Ammon's horn (tissue), 1 donor: ENCODE results near the gene MYCBP.
"Not testable (repeated sequence)": the region's sequence is repeated elsewhere in the genome, so short reads cannot be mapped to it uniquely, and the experiment has no call there.

ENCODE experiments used
- DNase-seq: peaks from one replicate; pipeline ENCODE4 v3.0.0-alpha.2; 2016; ENCODE audit warnings: low spot score

The MYCBP gene, protein sequence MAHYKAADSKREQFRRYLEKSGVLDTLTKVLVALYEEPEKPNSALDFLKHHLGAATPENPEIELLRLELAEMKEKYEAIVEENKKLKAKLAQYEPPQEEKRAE

DNA sequence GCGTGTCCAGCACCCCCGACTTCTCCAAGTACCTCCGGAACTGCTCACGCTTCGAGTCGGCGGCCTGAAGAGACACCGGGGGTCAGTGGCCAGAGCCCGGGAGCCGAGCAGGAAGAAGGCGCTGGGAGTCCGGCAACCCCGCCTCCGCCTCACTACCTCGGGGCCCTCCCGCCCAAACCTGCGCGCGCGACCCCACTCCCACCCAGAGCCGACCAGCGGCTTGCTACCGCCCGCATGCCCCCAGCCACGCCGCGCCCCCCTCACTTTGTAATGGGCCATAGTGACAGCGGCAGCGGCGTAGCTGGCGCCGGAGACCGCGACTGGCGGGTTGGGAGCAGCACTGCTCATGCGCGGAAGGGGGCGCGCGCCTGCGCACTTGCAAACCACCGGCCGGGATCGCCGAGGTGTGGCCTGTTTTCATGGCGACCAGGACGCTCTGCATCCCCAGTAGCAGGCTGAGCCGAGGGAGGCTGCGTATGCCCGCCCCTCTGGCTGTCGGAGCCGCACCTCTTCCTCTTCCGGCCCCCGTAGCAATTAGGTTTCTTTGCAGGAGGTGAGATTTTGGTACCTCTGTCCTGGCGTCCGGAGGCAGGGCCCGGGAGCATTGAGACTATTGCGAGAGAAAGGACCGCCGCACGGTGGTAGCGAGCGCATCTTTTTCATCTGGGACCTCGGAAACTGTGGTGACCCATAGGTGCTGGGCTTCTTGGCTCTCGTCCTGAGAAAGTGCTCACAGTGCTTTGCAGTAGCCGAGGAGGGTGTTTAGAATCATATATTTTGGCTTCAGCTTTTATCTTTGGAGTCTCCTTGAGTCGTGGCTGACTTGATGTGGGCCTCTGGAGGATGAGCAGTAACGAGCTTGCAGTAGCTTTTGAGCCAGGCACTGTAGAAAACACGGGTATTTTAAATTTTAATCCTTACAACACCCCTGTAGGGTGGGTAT lies at the start of gene MYCBP:
TSS of gene MYCBP (minus strand) at position 322 of the 943 bp plus-strand sequence. CDS start at position 279, 43 bp downstream.
- peak; percentile 99 for DNase-seq

DNA sequence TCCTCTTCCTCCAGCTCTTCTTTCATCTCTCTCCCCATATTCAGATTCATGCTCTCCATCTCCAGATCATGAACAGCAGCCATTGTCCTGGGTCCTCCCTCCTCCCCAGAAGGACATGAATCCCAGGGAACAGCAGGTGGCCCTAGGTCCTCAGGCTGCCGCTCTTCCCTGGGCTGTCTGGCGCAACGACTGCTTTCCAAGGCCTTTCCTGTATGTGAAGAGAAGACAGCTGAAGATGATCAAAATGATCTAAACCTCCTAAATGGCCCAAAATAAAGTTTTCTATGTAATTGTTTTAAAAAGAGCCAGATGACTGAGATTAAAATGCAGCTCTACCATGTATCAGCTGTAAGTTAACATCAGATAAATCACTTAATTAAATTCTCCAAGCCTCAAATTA lies 46.0 kb upstream of the MYCBP start:
- DNase-seq = peak; percentile 89

DNA sequence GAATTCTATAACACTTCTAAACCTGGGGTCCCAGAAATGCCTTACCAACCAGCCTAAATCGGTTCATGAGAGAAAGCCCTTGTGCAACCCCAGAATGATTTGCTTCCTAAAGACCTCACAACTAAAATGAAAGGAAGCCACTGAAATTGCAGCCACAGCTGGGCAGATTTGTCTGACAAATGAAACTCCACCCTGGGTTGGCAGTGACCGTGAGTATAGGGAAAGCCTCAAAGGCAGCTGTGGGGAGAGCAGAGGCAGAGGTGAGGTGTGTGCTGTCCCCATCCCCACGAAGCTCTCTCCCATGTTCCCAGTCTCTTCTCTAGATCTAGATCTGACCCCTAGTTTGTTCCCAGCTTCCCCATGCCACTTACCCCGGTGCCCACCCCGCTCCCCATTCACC lies 45.4 kb upstream of the MYCBP start:
- no peak for DNase-seq

DNA sequence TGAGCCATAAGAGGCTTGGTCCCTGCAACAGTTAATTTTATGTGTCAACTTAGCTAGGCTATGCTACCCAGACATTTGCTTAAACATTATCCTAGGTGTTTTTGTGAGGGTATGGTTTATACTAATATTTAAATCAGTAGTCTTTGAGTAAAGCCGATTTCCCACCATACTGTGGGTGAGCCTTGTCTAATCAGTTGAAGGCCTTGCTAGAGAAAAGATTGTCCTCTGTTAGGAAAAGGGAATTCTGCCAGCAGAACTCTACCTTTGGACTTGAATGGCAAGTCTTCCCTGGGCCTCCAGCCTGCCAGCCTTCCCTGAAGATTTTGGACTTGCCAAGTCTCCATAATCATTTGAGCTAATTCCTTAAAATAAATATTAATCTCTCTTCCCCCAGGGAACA lies 44.6 kb upstream of the MYCBP start:
- DNase-seq = no peak

DNA sequence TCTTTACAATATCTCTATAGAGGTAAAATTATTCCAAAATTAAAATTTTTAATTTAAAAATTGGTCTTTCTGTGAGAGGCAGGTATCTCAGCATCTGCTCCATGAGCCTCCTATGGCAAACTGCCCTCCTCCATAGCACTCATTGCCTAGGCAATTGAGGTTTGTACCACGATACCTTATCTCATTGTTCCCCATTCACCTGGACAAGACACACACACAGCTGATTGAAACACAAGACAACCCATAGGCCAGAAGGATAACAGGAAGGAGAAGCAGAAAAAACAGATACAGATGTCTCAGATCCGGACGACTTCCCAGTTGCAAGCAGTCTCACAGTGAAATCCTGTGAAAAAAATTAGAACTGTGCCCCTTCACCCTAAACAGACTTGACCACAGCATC lies 44.2 kb upstream of the MYCBP start:
- no peak for DNase-seq

DNA sequence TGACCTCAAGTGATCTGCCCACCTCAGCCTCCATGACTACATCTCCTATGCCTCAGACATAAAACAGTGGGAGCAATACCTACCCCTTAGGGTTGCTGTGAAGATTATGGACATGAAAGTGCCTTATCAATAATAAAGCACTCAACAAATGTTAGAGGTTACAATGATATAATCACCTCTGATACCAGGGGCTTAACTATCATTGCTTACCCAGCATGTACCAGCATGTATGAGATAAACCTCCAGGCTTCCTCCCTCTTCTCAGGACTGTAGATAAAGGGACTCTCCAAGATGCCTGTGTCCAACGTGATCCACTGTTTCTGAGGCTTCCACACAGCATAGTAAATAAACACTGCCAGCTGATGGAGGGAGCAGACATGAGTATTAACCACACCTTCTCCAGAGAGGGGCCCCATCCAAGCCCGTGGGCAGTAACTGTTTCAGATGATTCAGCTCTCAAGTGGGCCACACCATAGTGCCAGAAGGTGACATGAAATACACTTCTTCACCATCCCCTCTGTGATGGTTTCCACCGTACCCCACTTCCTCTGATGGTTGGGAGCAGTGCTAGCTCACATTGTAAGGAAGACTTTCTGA lies 42.3 kb upstream of the MYCBP start:
- no peak for DNase-seq

DNA sequence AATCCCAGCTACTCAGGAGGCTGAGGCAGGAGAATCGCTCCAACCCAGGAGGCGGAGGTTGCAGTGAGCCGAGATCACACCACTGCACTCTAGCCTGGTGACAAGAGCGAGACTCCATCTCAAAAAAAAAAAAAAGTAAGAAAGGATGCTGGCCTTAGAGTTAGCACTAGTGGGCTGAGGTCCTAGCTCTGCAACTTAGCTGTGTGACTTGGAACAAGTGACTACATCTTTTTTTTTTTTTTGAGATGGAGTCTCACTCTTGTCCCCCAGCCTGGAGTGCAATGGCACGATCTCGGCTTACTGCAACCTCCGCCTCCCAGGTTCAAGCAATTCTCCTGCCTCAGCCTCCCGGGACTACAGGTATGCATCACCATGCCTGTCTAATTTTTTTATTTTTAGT lies 41.8 kb upstream of the MYCBP start:
- DNase-seq = not testable (repeated sequence)

DNA sequence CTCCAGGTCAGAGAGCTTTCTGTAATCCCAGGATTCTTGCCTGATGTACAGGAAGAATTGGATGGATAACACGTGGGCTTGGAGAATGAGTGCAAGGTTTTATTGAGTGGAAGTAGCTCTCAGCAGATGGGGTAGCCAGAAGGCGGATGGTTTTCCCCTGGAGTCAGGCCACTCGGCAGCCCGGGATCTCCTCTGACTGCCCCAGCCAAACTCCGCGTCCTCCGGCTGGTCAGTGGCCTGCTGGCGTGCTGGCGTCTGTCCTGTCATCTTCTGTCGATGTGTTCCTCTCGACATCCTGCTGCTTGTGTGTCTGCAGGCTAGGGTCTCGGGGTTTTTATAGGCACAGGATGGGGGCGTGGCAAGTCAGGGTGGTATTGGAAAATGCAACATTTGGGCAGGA lies 35.7 kb upstream of the MYCBP start:
- no peak for DNase-seq

DNA sequence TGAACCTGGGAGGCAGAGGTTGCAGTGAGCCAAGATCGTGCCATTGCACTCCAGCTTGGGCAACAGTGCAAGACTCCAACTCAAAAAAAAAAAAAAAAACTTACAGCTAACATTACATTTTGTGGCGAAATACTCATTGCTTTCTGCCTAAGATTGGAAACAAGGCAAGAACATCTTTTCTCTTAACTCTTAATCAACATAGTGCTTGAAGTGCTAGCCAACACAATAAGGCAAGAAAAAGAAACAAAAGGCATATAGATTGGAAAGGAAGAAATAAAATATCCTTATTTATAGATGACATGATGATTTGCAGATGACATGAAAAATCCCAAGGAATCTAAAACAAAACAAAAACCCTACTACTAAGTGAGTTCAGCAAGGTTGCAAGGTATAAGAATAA lies 32.8 kb upstream of the MYCBP start:
- DNase-seq = no peak

DNA sequence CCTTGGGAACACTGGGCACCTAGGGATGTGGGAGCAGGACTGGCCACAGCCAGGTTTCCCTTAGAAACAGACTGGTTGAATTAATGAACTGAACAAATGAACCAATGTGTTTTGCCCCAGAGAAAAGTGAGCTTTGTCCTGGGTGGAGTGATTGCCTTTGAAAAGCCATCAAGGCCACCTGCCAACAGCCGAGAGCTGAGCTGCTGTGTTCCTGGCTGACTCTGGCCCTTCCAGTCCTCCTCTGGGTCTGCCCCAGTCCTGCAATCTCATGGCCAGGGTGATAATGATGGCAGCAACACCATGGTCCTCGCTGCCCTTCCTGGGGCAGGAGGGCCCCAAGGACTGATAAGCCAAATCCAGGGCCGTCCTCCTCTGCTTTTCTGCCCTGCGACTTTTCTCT lies 26.4 kb upstream of the MYCBP start:
- no peak for DNase-seq

DNA sequence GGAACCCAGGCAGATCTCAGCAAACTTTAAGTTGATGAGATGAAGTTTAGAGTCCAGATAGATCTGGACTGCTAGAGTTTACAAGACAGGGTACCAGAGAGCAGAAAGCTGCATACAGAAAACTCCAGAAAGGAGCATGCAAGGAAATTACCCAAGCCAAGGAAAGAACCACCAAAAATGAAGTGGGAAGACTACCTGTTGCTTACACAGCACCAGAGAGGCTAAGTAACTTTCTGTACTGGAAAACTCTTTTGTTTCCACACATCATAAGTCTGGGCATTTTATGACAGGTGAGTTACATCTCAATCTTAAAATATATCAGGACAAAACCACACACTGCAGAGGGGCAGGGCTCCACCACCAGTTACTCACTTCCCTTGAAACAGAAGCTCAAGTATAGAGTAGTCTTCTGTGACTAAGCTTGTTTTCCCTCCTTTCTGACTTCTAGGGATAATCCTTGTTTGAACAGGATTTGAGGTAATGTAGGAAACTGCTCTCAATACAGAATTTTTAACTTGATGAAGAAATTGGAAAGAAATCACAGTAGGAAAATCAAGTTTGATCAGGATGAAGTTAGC lies 25.6 kb upstream of the MYCBP start:
- no peak for DNase-seq

DNA sequence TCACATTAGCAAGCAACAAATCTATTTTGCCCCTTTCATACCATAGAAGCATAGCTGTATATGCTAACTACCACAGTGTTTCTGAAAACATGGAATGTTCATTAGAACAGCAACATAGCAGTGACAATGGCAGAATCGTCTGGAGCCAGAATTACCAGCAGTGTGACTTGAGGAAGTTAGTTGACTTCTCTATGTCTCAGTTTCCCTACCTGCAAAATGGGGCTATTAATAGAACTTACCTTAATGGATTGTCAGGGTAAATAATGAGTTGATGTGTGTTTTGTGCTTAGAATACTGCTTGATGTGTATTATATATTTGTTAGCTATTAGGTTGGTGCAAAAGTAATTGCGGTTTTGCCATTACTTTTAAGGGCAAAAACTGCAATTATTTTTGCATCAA lies 23.0 kb upstream of the MYCBP start:
- DNase-seq = no peak

DNA sequence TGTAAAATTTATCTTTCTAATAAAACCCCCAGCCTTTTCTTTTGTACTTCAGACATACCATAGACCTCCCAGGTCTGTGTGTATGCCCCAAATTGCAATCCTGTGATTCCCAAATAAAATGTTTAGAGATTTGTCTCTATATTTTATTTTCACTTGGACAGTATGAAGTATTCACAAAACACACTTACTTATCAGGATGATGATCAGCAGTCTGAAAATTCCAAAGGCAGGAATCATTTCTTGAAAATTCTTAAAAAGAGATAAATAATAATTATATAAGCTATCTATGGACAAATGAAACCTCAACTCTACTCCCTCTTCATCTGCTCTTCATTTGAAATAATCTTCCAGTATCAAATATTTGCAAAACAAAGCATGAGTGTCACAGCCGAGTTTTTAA lies 19.8 kb upstream of the MYCBP start:
- DNase-seq = no peak

DNA sequence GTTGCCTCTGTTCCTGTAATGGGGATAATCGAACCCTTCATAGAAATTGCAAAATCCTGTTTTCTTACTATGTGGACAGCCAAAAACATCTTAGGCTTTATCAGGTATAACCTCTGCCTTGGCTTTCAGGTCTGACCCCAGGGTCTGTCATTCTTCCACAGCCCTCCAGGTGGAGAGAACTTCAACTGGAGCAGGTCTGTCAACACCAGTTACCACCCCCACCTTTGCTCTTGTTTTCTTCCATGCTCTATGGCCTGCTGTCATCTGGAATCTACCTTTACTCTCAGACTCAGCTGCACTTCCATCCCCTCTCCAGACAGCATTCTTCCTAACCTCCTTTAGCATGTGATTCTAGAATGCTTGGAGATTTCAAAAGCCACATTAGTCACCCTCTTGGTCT lies 18.6 kb upstream of the MYCBP start:
- DNase-seq = no peak

DNA sequence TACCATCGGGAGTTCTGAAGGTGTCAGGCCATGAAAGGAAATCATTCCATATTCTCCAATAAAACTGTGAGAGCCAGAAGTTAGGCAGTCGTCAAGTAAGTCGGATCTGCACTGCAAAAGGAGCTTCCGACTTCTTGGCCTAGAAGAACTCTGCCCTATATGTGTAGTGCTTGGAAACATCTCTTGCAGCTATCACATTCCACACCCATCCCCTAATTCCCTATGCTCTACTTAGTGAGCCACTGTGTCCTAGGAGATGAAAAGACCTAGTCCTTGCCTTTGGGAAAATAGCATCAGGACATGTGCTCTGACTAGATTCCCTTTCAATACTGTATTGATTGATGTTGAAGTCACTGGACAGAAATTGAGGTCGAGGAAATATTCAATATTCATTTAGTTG lies 16.4 kb upstream of the MYCBP start:
- no peak for DNase-seq

DNA sequence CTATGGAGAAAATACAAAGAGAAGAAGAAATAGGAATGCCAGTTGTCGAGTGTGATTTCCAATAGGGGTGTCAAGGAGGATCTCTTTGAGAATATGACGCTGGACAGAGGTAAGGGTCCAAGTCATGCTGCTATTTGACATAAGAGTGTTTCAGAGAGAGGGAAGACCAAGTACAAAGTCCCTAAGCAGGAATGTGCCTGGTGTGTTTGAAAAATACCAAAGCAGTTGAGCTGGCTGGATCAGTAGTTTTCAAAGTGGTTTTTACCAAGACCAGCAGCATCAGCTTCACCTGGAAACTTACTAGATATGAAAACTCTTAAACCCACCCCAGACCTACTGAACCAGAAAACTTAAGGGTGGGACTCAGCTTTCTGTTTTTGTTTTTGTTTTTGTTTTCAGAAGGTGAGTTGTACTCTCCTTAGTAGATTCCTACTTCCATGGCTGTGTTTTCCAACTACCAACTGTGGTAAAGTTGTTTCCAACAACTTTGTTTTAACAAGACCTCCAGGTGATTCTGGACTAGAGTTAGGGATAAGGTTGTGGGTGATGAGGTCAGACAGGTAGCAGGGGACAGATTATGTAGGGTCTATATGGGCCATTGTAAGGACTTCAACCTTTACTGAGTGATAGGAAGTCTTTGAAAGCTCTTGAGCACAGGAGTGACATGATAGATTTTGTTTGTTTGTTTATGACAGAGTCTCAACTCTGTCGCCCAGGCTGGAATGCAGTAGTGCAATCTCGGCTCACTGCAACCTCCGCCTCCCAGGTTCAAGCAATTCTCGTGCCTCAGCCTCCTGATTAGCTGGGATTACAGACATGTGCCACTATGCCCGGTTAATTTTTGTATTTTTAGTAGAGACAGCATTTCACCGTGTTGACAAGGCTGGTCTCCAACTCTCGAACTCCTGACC lies 15.5 kb upstream of the MYCBP start:
- no peak for DNase-seq

DNA sequence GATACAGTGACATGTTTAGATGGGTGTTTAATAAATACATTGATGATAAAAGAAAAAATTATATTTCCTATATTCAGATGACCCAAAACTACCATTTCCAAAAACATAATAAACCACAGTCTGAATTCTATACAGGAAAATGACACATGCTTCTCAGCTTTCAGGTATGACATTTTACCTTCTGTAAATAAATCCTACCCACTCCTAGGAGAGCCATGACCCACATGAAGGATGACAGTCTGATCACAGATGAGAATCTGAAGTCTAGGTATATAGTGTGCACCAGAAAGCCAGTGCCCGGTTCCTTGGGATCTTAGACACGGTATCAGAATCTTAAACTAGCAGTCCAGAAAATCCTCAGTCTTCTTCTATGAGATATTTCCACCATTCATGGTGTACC lies 11.9 kb upstream of the MYCBP start:
- DNase-seq = no peak

DNA sequence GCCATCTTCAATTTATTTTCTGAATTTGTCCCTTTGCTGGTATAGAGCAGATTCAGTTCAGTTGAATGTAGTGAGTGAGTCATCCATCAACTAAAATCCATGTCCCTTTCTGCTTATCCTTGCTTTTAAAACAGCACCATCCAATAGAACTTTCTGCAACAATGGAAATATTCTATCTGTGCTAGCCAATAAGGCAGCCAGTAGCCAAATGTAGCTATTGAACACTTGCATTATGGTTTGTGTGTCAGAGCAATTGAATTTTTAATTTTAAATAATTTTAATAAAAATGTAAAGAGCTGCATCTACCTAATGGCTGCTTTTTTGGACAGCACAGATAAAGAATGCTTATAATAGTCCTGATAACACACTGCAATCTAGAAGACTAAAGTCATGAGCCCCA lies 8.3 kb upstream of the MYCBP start, which contains the start of gene GJA9:
TSS of gene GJA9 (minus strand) at position 101 of the 400 bp plus-strand sequence. CDS start 5,489 bp downstream, outside the sequence.
- no peak for DNase-seq

DNA sequence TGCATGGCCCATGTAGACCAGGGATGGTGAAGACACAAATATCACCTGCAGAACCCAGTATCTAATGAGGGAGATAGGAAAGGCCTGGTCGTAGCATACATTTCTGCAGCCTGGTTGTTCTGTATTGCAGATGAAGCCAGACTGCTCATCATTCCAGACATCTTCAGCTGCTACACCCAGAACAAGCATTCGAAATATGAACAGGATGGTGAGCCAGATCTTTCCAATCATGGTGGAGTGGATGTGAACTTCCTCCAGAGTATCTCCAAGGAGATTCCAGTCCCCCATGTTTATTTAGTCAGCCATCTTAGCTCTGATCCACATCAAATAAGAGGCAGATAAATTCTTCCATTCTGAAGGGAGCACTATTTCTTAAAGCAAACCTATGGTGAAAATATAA lies 2.7 kb upstream of the MYCBP start:
- DNase-seq = no peak

DNA sequence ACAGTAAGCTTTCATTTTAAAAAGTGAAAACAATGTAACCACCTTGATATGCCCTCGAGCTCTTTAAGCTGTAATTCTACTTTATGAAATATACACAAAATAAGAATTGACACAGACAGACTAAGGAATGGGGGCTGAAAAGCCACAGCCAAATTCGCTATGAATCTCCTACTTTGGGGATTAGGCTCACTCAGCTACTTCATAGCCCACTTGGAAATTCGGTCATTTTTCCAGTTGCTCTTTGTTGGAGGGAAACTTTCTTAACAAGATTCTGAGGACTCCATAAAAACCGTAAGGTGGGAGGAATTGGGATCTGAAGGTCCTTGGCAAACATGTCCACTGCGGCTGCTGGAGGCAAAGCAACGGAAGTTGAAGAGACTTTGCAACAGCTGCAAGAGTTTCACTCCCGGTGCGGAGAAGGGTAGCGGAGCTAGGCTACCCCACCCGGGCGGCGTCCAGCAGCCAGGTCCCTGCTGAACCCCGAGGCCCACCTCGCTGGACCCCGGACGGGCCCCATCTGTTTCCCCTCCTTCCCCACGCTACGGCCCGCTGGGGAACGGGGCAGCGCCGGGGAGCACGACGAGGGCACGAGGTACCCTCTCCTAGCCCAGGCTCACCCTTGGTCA lies 634 bp downstream of the MYCBP start:
- DNase-seq = no peak

DNA sequence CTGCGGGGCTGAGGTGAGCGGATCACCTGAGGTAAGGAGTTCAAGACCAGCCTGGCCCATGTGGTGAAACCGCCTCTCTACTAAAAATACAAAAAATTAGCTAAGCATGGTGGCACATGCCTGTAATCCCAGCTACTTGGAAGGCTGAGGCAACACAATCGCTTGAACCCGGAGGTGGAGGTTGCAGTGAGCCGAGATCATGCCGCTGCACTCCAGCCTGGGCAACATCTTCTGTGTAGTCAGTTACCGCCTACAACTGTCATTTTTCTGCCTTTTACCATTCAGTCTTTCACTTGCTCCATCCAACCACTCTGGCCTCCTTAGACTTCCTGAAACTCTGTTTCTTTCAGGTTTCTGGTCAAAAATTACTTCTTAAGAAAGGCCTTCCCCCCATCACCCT lies 2.2 kb downstream of the MYCBP start:
- DNase-seq = no peak
